Endodermal cell (in vitro differentiated cells): Measurements from ENCODE around the gene TMC4. TPM values are rescaled to one million over a fixed set of nuclear protein-coding genes. Genes with fewer than 3 reads are reported as not detected.

Source experiments
- DNase-seq: peaks from one replicate; pipeline ENCODE4 v3.0.0-alpha.2; 2017
- H3K27ac ChIP-seq: 2 replicates; pipeline ENCODE4 v1.5.1; 2013; ENCODE audit warnings: mild to moderate bottlenecking, low read depth, low read length, moderate library complexity
- H3K27me3 ChIP-seq: 2 replicates; pipeline ENCODE4 v1.6.1; 2013; ENCODE audit warnings: mild to moderate bottlenecking, low read length, moderate library complexity; ENCODE audit not compliant: insufficient read depth, control insufficient read depth, poor library complexity, severe bottlenecking
- H3K36me3 ChIP-seq: 2 replicates; pipeline ENCODE4 v1.7.0; 2013; ENCODE audit warnings: mild to moderate bottlenecking, low read length, moderate library complexity; ENCODE audit not compliant: control insufficient read depth, insufficient read depth
- H3K4me1 ChIP-seq: one replicate; pipeline ENCODE4 v1.7.0; 2013; ENCODE audit warnings: low read length; ENCODE audit not compliant: control insufficient read depth, insufficient read depth
- H3K4me3 ChIP-seq: 2 replicates; pipeline ENCODE4 v1.5.1; 2013; ENCODE audit warnings: mild to moderate bottlenecking, low read length, moderate library complexity
- H3K9ac ChIP-seq: 2 replicates; pipeline ENCODE4 v1.6.1; 2013; ENCODE audit warnings: mild to moderate bottlenecking, low read length, moderate library complexity; ENCODE audit not compliant: poor library complexity, severe bottlenecking; ENCODE audit errors: extremely low read depth
- H3K9me3 ChIP-seq: 2 replicates; pipeline ENCODE4 v1.6.1; 2013; ENCODE audit warnings: mild to moderate bottlenecking, low read length, moderate library complexity; ENCODE audit not compliant: control insufficient read depth
- H3K27ac Mint-ChIP-seq: 2 replicates; pipeline ENCODE4 v1.8.0; 2020; ENCODE audit warnings: mixed read lengths
- H3K27me3 Mint-ChIP-seq: 2 replicates; pipeline ENCODE4 v1.8.0; 2021; ENCODE audit warnings: mild to moderate bottlenecking, mixed read lengths; ENCODE audit not compliant: insufficient read depth
- H3K36me3 Mint-ChIP-seq: 2 replicates; pipeline ENCODE4 v1.8.0; 2020; ENCODE audit warnings: low read depth, mixed read lengths
- H3K4me1 Mint-ChIP-seq: 2 replicates; pipeline ENCODE4 v1.8.0; 2020; ENCODE audit warnings: mixed read lengths
- H3K4me3 Mint-ChIP-seq: 2 replicates; pipeline ENCODE4 v1.8.0; 2020; ENCODE audit warnings: mild to moderate bottlenecking, moderate library complexity, mixed read lengths
- H3K9me3 Mint-ChIP-seq: 2 replicates; pipeline ENCODE4 v1.8.0; 2020; ENCODE audit warnings: mild to moderate bottlenecking, mixed read lengths
- CTCF ChIP-seq: fragments of 200-600 bp; sonication (generic); conservative IDR thresholded peaks from 2 replicates; pipeline ENCODE4 v1.5.0; 2021; ENCODE audit warnings: antibody characterized with exemption, mild to moderate bottlenecking
- WGBS, 2 experiments: methylation state at CpG; one replicate each; pipeline versions ENCODE4 v1.1.5 to v1.1.7; 2013; ENCODE audit warnings: missing lambda C conversion rate in 2 of 2, mixed read lengths in 1 of 2; ENCODE audit not compliant: insufficient coverage in 1 of 2, insufficient read length in 1 of 2; 5-methylcytosine and 5-hydroxymethylcytosine counted together
- total RNA-seq, 2 donors: library from RNA; stranded (reverse); fragmentation: NEBNext Ultra II Directional in 1 of 2; extraction: Animal tissue kit (Norgen Biotek cat#: 25700) in 1 of 2; gene quantifications; 2 replicates in 1 of 2; 3 replicates in 1 of 2; pipeline ENCODE4 v1.2.1, GENCODE V29; 2021

TMC4 gene
- total RNA-seq, 2 donors from 2014 or later: 32.7 to 46.6 TPM

GRCh38 chr19:54129617-54129996, 43.4 kb downstream of the TMC4 start:
- H3K27ac ChIP-seq: no peak overlapping the region
- Mint-ChIP-seq H3K4me1 (no peaks in the 10 kb centered on the region), H3K4me3 (no peak overlapping the region), H3K9me3 (peaks cover 7% of the 10 kb centered on the region), H3K27ac (no peak overlapping the region), H3K36me3 (peaks cover 56% of the 10 kb centered on the region), H3K27me3 (no peaks in the 10 kb centered on the region)
- no peaks in the 10 kb centered on the region for H3K27me3 ChIP-seq
- H3K9ac ChIP-seq: no peak overlapping the region
- WGBS, 2 experiments: 95% methylated on average over 14 to 20 of the region's 20 CpGs
- TF ChIP-seq CTCF: no peak
- H3K4me3 ChIP-seq: no peak overlapping the region
- no peaks in the 10 kb centered on the region for H3K4me1 ChIP-seq
- peaks cover 49% of the 10 kb centered on the region for H3K36me3 ChIP-seq
- DNase-seq: no peak
- H3K9me3 ChIP-seq: peaks cover 5% of the 10 kb centered on the region

DNA sequence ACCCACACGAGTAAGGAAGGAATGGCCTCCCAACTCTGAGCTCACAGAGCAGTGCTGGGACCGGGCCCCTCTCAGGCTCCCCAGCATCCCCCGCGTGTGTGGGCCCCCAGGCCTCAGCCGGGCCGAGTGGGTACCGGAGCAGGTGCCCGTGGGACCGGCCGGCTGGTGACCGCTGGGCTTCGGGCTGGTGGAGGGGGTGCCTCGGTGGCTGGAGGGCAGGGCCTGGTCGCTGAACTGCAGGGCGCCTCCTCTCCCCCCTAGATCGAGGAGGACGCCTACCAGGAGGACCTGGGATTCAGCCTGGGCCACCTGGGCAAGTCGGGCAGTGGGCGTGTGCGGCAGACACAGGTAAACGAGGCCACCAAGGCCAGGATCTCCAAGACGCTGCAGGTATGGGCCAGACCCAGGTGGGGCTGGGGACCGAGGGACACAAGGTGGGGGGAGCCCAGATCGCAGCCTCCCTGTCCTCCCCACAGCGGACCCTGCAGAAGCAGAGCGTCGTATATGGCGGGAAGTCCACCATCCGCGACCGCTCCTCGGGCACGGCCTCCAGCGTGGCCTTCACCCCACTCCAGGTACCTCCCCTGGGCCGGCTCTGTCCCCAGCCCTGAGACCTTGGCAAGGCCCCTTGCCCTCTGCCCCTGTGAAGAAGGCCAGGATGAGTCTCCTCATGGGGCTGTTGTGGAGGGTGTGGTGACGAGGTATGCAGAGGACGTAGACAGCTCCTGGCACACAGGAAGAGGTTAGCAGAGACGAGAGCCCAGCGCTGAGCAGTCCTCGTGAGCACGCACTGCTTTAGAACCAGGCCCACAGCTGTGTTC, 44.0 kb downstream of the TMC4 start:
- 96 to 99% methylated on average over 16 to 41 of the region's 41 CpGs for WGBS, 2 experiments
- no peak for DNase-seq
- H3K27me3 ChIP-seq: no peaks in the 10 kb centered on the region
- Mint-ChIP-seq H3K27ac (no peak overlapping the region), H3K36me3 (peaks cover 56% of the 10 kb centered on the region), H3K27me3 (no peaks in the 10 kb centered on the region), H3K9me3 (peaks cover 2% of the 10 kb centered on the region), H3K4me3 (no peak overlapping the region), H3K4me1 (no peaks in the 10 kb centered on the region)
- no peaks in the 10 kb centered on the region for H3K4me1 ChIP-seq
- peaks cover 51% of the 10 kb centered on the region for H3K36me3 ChIP-seq
- no peak overlapping the region for H3K27ac ChIP-seq
- H3K4me3 ChIP-seq: no peak overlapping the region
- H3K9ac ChIP-seq: no peak overlapping the region
- H3K9me3 ChIP-seq: peaks cover 5% of the 10 kb centered on the region
- no peak for TF ChIP-seq CTCF

DNA sequence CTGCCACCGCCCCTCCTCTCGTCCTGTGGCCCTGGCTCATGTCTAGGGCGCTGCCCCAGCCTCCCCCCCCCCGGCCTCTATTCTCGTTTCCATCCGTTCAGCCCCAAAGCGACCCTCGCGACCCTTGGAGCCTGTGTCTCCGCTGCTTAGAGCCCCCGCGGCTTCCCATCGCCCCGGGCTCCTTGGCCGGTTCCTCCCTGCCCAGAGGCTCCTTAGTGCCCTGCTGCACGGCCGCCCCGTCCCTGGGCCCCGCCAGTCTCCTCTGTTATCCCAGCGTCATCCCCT, 44.6 kb downstream of the TMC4 start:
- Mint-ChIP-seq H3K36me3 (peaks cover 62% of the 10 kb centered on the region), H3K4me1 (no peaks in the 10 kb centered on the region), H3K4me3 (no peak overlapping the region), H3K27me3 (no peaks in the 10 kb centered on the region), H3K9me3 (no peaks in the 10 kb centered on the region), H3K27ac (no peak overlapping the region)
- 91 to 94% methylated on average over 7 to 20 of the region's 20 CpGs for WGBS, 2 experiments
- Histone ChIP-seq H3K9ac (no peak overlapping the region), H3K4me3 (no peak overlapping the region), H3K36me3 (peaks cover 51% of the 10 kb centered on the region), H3K4me1 (no peaks in the 10 kb centered on the region), H3K27ac (no peak overlapping the region), H3K9me3 (peaks cover under 1% of the 10 kb centered on the region), H3K27me3 (no peaks in the 10 kb centered on the region)
- no peak for DNase-seq
- no peak for TF ChIP-seq CTCF
